ENCODE results near the gene GRIK3.

- TF ChIP-seq ZNF16 (tag by site-specific recombination; IDR thresholded peaks at IDR 0.05; ENCODE audit: low read depth) (no peak), PATZ1 (tag by site-specific recombination; IDR thresholded peaks at IDR 0.05) (no peak), REPIN1 (tag by site-specific recombination; IDR thresholded peaks at IDR 0.05; ENCODE audit: low read depth) (no peak), CTCF (tag by site-specific recombination; IDR thresholded peaks at IDR 0.05) (no peak), ZNF558 (tag by site-specific recombination; IDR thresholded peaks at IDR 0.05) (no peak), ATF2 (tag by site-specific recombination; IDR thresholded peaks at IDR 0.05; ENCODE audit: low read depth) (no peak), MYNN (tag by site-specific recombination; IDR thresholded peaks at IDR 0.05; ENCODE audit: borderline replicate concordance) (no peak), ZNF274 (IDR thresholded peaks at IDR 0.05; ENCODE audit: low read length) (no peak), ZNF274 (tag by site-specific recombination; IDR thresholded peaks at IDR 0.05; ENCODE audit: borderline replicate concordance) (no peak), ZBTB8A (tag by site-specific recombination; IDR thresholded peaks at IDR 0.05) (no peak), ZNF549 (tag by site-specific recombination; IDR thresholded peaks at IDR 0.05) (no peak)
Measured at GRCh38 chr1:37002898-37003297, 31.4 kb downstream of the GRIK3 start.
